Liver (tissue), 9 donors: ENCODE measurements around the gene MAPK4. TPM values are rescaled to one million over a fixed set of nuclear protein-coding genes. Genes with fewer than 3 reads are reported as not detected.
"Not testable (repeated sequence)": the region's sequence is repeated elsewhere in the genome, so short reads cannot be mapped to it uniquely, and the experiment has no call there.

ENCODE experiments used
- DNase-seq: peaks from one replicate; pipeline ENCODE4 v3.0.0-alpha.2; 2017; ENCODE audit warnings: low spot score
- H3K27ac ChIP-seq, 2 donors: one replicate each; pipeline ENCODE4 v1.7.0; 2013; ENCODE audit warnings: inconsistent platforms in 2 of 2, low read length in 2 of 2, control low read depth in 1 of 2, low read depth in 1 of 2, mild to moderate bottlenecking in 1 of 2
- H3K27me3 ChIP-seq, 4 donors: one replicate each; pipeline versions ENCODE4 v1.6.1 to v1.7.0; 2013; ENCODE audit warnings: low read length in 3 of 4, inconsistent platforms in 1 of 4, mild to moderate bottlenecking in 1 of 4, moderate library complexity in 1 of 4; ENCODE audit not compliant: control insufficient read depth in 4 of 4, insufficient read depth in 4 of 4
- H3K36me3 ChIP-seq, 4 donors: one replicate each; pipeline versions ENCODE4 v1.6.1 to v1.7.0; 2013; ENCODE audit warnings: low read length in 3 of 4, mild to moderate bottlenecking in 3 of 4, low read depth in 1 of 4, moderate library complexity in 1 of 4; ENCODE audit not compliant: control insufficient read depth in 4 of 4, insufficient read depth in 3 of 4
- H3K4me1 ChIP-seq, 4 donors: one replicate each; pipeline versions ENCODE4 v1.6.1 to v1.7.0; 2013; ENCODE audit warnings: low read length in 3 of 4, mild to moderate bottlenecking in 3 of 4, moderate library complexity in 1 of 4; ENCODE audit not compliant: control insufficient read depth in 4 of 4, insufficient read depth in 4 of 4
- H3K4me3 ChIP-seq, 3 donors: one replicate each; pipeline versions ENCODE4 v1.6.1 to v1.7.0; 2013; ENCODE audit warnings: low read length in 3 of 3, control low read depth in 1 of 3, low read depth in 1 of 3, mild to moderate bottlenecking in 1 of 3
- H3K9ac ChIP-seq, 2 donors: one replicate each; pipeline ENCODE4 v1.7.0; 2013; ENCODE audit warnings: low read length in 2 of 2, mild to moderate bottlenecking in 2 of 2, moderate library complexity in 2 of 2, control low read depth in 1 of 2, low read depth in 1 of 2
- H3K9me3 ChIP-seq, 4 donors: one replicate each; pipeline versions ENCODE4 v1.6.1 to v1.7.0; 2013; ENCODE audit warnings: low read length in 3 of 4; ENCODE audit not compliant: control insufficient read depth in 4 of 4
- EGR1 ChIP-seq, 2 donors: IDR thresholded peaks; 2 replicates each; pipeline ENCODE4 v1.6.1; 2016 to 2018; ENCODE audit warnings: antibody characterized with exemption in 2 of 2, low read depth in 2 of 2
- FOXA1 ChIP-seq: IDR thresholded peaks from 2 replicates; pipeline ENCODE4 v1.6.1; 2016; ENCODE audit warnings: antibody characterized with exemption
- FOXA2 ChIP-seq: IDR thresholded peaks from 2 replicates; pipeline ENCODE4 v1.6.1; 2016; ENCODE audit warnings: antibody characterized with exemption
- HNF4A ChIP-seq, 2 donors: conservative IDR thresholded peaks; 2 replicates each; pipeline ENCODE4 v1.6.1; 2016; ENCODE audit warnings: antibody characterized with exemption in 2 of 2, mild to moderate bottlenecking in 2 of 2
- JUND ChIP-seq, 2 donors: IDR thresholded peaks; 2 replicates each; pipeline ENCODE4 v1.6.1; 2016; ENCODE audit warnings: antibody characterized with exemption in 2 of 2
- SP1 ChIP-seq: IDR thresholded peaks from 2 replicates; pipeline ENCODE4 v1.6.1; 2018; ENCODE audit warnings: antibody characterized with exemption, mild to moderate bottlenecking
- TAF1 ChIP-seq: conservative IDR thresholded peaks from 2 replicates; pipeline ENCODE4 v1.6.1; 2016; ENCODE audit warnings: antibody characterized with exemption, mild to moderate bottlenecking
- YY1 ChIP-seq: IDR thresholded peaks from 2 replicates; pipeline ENCODE4 v1.6.1; 2016; ENCODE audit warnings: antibody characterized with exemption, mild to moderate bottlenecking
- WGBS: extraction: QIAGEN DNeasy Blood & Tissue Kit; methylation state at CpG from one replicate; pipeline ENCODE4 v1.1.7; 2013; 5-methylcytosine and 5-hydroxymethylcytosine counted together
- polyA plus RNA-seq, 2 donors: library from polyadenylated mRNA; stranded (reverse) in 1 of 2; unstranded in 1 of 2; fragments of 200-250 nt in 1 of 2; fragments of >200 nt in 1 of 2; fragmentation: Nextera tagmentation in 1 of 2; extraction: Ambion mirVana in 1 of 2; gene quantifications; one replicate each; pipeline versions ENCODE4 v1.2.1 to v1.2.3, GENCODE V29; 2013 to 2015
- total RNA-seq, 2 donors: library from RNA; depleted of rRNA; stranded (reverse); fragments of >200 nt; gene quantifications; one replicate each; pipeline ENCODE4 v1.2.3, GENCODE V29; 2014
- TF ChIP-seq, protein P1 (sequence below): IDR thresholded peaks from 2 replicates; pipeline ENCODE4 v1.6.1; 2016; ENCODE audit warnings: antibody characterized with exemption
- TF ChIP-seq, protein P2 (sequence below): fragments of 150-350 bp; IDR thresholded peaks from 2 replicates; pipeline ENCODE4 v1.5.1; 2017; ENCODE audit warnings: improper control_type of control experiment, low read depth, low read length; ENCODE audit not compliant: missing input control
- TF ChIP-seq, protein P3 (sequence below): IDR thresholded peaks from 2 replicates; pipeline ENCODE4 v1.6.1; 2016; ENCODE audit warnings: antibody characterized with exemption
- TF ChIP-seq, protein P4 (sequence below): IDR thresholded peaks from 2 replicates; pipeline ENCODE4 v1.6.1; 2016; ENCODE audit warnings: antibody characterized with exemption
- TF ChIP-seq, protein P5 (sequence below): IDR thresholded peaks from 2 replicates; pipeline ENCODE4 v1.6.1; 2016; ENCODE audit warnings: antibody characterized with exemption, mild to moderate bottlenecking
- donor health status: healthy.
- donor health status: healthy.
- donor health status: healthy.
- donor health status: healthy.
- donor health status: healthy.

Gene MAPK4
- total and polyA plus RNA-seq, 4 donors, result under 0.01 to 4.9 (median 1.5) TPM

DNA sequence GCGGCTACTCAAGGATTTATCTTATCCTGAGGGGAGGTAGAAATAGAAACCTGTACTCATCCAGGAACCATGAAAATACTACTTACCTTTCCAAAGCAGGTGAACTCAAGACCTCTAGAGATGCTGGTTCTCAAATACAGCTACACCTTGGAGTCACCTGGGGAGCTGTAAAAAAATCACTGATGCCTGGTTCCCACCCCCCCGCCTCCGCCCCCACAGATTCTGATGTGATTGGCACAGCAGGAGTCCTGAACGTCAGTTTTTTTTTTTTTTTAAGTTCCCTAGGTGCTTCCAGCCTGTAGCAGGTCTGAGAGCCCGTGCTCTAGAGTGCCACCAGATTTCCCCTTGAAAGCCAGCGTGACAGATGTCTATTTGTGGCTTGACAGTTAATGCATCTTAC lies 146.3 kb downstream of the MAPK4 start:
- no peaks in the 10 kb centered on the region for H3K36me3 ChIP-seq
- 78% methylated on average over 6 of the region's 6 CpGs for WGBS
- DNase-seq, result no peak

DNA sequence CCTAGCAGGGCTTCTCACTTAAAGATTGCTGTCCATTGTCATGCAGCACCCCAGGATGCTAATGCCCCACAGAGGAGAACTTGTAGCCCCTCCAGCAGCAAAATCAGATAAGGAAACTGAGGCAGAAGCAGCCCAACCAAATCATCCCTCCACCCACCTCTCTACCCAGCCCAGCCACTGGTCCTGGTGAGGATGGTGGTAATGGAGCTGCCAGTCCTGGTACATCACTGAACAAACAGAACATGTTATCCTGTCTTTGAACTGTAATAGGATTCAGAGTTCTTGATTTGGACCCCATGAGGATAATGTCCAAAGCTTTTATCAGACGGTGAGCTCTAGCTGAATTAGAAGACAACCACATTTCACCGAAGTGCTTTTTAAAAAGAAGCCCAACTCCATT lies 146.8 kb downstream of the MAPK4 start:
- Histone ChIP-seq H3K9me3 (no peaks in the 10 kb centered on the region), H3K27ac (no peak overlapping the region), H3K4me1 (peaks cover 0 to 3% (median 0%) of the 10 kb centered on the region in 4 donors), H3K4me3 (no peak overlapping the region), H3K9ac (no peak overlapping the region), H3K27me3 (no peaks in the 10 kb centered on the region), H3K36me3 (no peaks in the 10 kb centered on the region)
- WGBS, result 88% methylated on average over 2 of the region's 2 CpGs
- no peak for DNase-seq
- no peak for TF ChIP-seq YY1
- no peak for TF ChIP-seq EGR1 (IDR thresholded peaks at IDR 0.05; ENCODE audit: low read depth in 2 of 2)
- TF ChIP-seq, protein P1, sequence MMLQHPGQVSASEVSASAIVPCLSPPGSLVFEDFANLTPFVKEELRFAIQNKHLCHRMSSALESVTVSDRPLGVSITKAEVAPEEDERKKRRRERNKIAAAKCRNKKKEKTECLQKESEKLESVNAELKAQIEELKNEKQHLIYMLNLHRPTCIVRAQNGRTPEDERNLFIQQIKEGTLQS, result no peak
- TF ChIP-seq FOXA1, result no peak
- TF ChIP-seq, protein P2, sequence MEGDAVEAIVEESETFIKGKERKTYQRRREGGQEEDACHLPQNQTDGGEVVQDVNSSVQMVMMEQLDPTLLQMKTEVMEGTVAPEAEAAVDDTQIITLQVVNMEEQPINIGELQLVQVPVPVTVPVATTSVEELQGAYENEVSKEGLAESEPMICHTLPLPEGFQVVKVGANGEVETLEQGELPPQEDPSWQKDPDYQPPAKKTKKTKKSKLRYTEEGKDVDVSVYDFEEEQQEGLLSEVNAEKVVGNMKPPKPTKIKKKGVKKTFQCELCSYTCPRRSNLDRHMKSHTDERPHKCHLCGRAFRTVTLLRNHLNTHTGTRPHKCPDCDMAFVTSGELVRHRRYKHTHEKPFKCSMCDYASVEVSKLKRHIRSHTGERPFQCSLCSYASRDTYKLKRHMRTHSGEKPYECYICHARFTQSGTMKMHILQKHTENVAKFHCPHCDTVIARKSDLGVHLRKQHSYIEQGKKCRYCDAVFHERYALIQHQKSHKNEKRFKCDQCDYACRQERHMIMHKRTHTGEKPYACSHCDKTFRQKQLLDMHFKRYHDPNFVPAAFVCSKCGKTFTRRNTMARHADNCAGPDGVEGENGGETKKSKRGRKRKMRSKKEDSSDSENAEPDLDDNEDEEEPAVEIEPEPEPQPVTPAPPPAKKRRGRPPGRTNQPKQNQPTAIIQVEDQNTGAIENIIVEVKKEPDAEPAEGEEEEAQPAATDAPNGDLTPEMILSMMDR, result no peak
- TF ChIP-seq, protein P3, sequence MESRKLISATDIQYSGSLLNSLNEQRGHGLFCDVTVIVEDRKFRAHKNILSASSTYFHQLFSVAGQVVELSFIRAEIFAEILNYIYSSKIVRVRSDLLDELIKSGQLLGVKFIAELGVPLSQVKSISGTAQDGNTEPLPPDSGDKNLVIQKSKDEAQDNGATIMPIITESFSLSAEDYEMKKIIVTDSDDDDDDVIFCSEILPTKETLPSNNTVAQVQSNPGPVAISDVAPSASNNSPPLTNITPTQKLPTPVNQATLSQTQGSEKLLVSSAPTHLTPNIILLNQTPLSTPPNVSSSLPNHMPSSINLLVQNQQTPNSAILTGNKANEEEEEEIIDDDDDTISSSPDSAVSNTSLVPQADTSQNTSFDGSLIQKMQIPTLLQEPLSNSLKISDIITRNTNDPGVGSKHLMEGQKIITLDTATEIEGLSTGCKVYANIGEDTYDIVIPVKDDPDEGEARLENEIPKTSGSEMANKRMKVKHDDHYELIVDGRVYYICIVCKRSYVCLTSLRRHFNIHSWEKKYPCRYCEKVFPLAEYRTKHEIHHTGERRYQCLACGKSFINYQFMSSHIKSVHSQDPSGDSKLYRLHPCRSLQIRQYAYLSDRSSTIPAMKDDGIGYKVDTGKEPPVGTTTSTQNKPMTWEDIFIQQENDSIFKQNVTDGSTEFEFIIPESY, result no peak
- no peak for TF ChIP-seq SP1
- TF ChIP-seq FOXA2, result no peak
- TF ChIP-seq TAF1, result no peak

More for the DNA sequence above, 146.3 kb downstream of the MAPK4 start:
- no peaks in the 10 kb centered on the region for H3K27me3 ChIP-seq
- H3K27ac ChIP-seq, result no peak overlapping the region
- H3K9me3 ChIP-seq, result no peaks in the 10 kb centered on the region
- H3K4me3 ChIP-seq, result no peak overlapping the region
- TF ChIP-seq HNF4A (conservative IDR thresholded peaks at IDR 0.05) (no peak), JUND (IDR thresholded peaks at IDR 0.05) (no peak), SP1 (no peak), FOXA1 (no peak), TAF1 (no peak), FOXA2 (no peak)
- TF ChIP-seq, protein P4, sequence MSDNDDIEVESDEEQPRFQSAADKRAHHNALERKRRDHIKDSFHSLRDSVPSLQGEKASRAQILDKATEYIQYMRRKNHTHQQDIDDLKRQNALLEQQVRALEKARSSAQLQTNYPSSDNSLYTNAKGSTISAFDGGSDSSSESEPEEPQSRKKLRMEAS, result no peak
- TF ChIP-seq, protein P5, sequence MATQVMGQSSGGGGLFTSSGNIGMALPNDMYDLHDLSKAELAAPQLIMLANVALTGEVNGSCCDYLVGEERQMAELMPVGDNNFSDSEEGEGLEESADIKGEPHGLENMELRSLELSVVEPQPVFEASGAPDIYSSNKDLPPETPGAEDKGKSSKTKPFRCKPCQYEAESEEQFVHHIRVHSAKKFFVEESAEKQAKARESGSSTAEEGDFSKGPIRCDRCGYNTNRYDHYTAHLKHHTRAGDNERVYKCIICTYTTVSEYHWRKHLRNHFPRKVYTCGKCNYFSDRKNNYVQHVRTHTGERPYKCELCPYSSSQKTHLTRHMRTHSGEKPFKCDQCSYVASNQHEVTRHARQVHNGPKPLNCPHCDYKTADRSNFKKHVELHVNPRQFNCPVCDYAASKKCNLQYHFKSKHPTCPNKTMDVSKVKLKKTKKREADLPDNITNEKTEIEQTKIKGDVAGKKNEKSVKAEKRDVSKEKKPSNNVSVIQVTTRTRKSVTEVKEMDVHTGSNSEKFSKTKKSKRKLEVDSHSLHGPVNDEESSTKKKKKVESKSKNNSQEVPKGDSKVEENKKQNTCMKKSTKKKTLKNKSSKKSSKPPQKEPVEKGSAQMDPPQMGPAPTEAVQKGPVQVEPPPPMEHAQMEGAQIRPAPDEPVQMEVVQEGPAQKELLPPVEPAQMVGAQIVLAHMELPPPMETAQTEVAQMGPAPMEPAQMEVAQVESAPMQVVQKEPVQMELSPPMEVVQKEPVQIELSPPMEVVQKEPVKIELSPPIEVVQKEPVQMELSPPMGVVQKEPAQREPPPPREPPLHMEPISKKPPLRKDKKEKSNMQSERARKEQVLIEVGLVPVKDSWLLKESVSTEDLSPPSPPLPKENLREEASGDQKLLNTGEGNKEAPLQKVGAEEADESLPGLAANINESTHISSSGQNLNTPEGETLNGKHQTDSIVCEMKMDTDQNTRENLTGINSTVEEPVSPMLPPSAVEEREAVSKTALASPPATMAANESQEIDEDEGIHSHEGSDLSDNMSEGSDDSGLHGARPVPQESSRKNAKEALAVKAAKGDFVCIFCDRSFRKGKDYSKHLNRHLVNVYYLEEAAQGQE, result no peak
- TF ChIP-seq, protein P1, result no peak
- H3K9ac ChIP-seq, result no peak overlapping the region
- peaks cover 0 to 3% (median 0%) of the 10 kb centered on the region in 4 donors for H3K4me1 ChIP-seq

DNA sequence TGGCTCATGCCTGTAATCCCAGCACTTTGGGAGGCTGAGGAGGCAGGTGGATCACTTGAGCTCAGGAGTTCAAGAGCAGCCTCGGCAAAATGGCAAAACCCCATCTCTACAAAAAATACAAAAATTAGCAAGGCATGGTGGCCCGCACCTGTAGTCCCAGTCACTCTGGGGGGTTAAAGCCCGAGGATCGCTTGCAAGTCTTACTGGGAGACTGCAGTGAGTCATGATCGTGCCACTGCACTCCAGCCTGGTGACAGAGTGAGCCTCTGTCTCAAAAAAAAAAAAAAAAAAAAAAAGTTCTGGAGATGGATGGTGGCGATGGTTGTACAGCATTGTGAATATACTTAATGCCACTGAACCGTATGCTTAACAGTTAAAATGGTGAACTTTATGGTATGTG lies 147.4 kb downstream of the MAPK4 start:
- not testable (repeated sequence) for DNase-seq, H3K4me1 ChIP-seq, H3K9ac ChIP-seq, H3K27ac ChIP-seq, H3K9me3 ChIP-seq, H3K4me3 ChIP-seq, H3K36me3 ChIP-seq, H3K27me3 ChIP-seq
- 94% methylated on average over 7 of the region's 7 CpGs for WGBS
